OCI-LY1 (cell line): ENCODE measurements around the gene PKP3.

Source experiments
- H2AFZ ChIP-seq: fragments of 200-600 bp; sonication (generic), shearing (Covaris generic); 2 replicates; pipeline ENCODE4 v1.6.0; 2014; ENCODE audit warnings: antibody characterized with exemption, mild to moderate bottlenecking, low read length
- H3F3A ChIP-seq: fragments of 200-600 bp; sonication (generic), shearing (Covaris generic); 2 replicates; pipeline ENCODE4 v1.6.0; 2014; ENCODE audit warnings: mild to moderate bottlenecking, antibody characterized with exemption, low read length, moderate library complexity; ENCODE audit not compliant: insufficient read depth
- H3K27ac ChIP-seq: fragments of 200-600 bp; sonication (generic); 2 replicates; pipeline ENCODE4 v1.5.1; 2014; ENCODE audit warnings: low read length, mixed run types, mild to moderate bottlenecking, low read depth; ENCODE audit not compliant: poor library complexity, severe bottlenecking
- H3K27me3 ChIP-seq: fragments of 200-600 bp; sonication (generic); 2 replicates; pipeline ENCODE4 v1.6.0; 2014; ENCODE audit warnings: antibody characterized with exemption, mild to moderate bottlenecking, low read length, moderate library complexity; ENCODE audit not compliant: insufficient read depth
- H3K36me3 ChIP-seq: fragments of 200-600 bp; sonication (generic); 2 replicates; pipeline ENCODE4 v1.6.1; 2014; ENCODE audit warnings: mild to moderate bottlenecking, antibody characterized with exemption, low read length, moderate library complexity, mixed read lengths; ENCODE audit not compliant: insufficient read depth
- H3K4me1 ChIP-seq: fragments of 200-600 bp; sonication (generic); 2 replicates; pipeline ENCODE4 v1.5.1; 2014; ENCODE audit warnings: mild to moderate bottlenecking, low read length, moderate library complexity; ENCODE audit not compliant: insufficient read depth, severe bottlenecking
- H3K4me2 ChIP-seq: fragments of 200-600 bp; sonication (generic), shearing (Covaris generic); 2 replicates; pipeline ENCODE4 v1.6.1; 2014; ENCODE audit warnings: low read length
- H3K4me3 ChIP-seq: fragments of 200-600 bp; sonication (generic); 2 replicates; pipeline ENCODE4 v1.5.1; 2014; ENCODE audit warnings: low read length, low read depth, mild to moderate bottlenecking, mixed read lengths; ENCODE audit not compliant: poor library complexity, severe bottlenecking
- H3K79me2 ChIP-seq: fragments of 200-600 bp; shearing (Covaris generic); 2 replicates; pipeline ENCODE4 v1.6.1; 2016; ENCODE audit warnings: mixed run types, low read length, mixed read lengths; ENCODE audit not compliant: insufficient read depth
- H3K9ac ChIP-seq: fragments of 200-600 bp; sonication (generic), shearing (Covaris generic); 2 replicates; pipeline ENCODE4 v1.6.1; 2014; ENCODE audit warnings: mild to moderate bottlenecking, low read length, mixed read lengths
- H3K9me2 ChIP-seq: fragments of 200-600 bp; sonication (generic), shearing (Covaris generic); 2 replicates; pipeline ENCODE4 v1.6.1; 2014; ENCODE audit warnings: low read depth, mild to moderate bottlenecking, low read length, mixed read lengths
- H3K9me3 ChIP-seq: fragments of 200-600 bp; shearing (Covaris generic); 2 replicates; pipeline ENCODE4 v1.6.1; 2014; ENCODE audit warnings: low read length, mixed read lengths
- H4K20me1 ChIP-seq: fragments of 200-600 bp; sonication (generic), shearing (Covaris generic); 2 replicates; pipeline ENCODE4 v1.6.0; 2016; ENCODE audit warnings: mild to moderate bottlenecking, low read length; ENCODE audit not compliant: insufficient read depth
- CTCF ChIP-seq: fragments of 200-600 bp; sonication (generic), shearing (Covaris generic); IDR thresholded peaks from 2 replicates; pipeline ENCODE4 v1.5.1; 2017; ENCODE audit warnings: mild to moderate bottlenecking, antibody characterized with exemption, low read length, moderate library complexity, mixed read lengths
- EZH2 ChIP-seq: fragments of 200-600 bp; sonication (generic), shearing (Covaris generic); IDR thresholded peaks from 2 replicates; pipeline ENCODE4 v1.8.0; 2017; ENCODE audit warnings: borderline replicate concordance, mixed run types, mild to moderate bottlenecking, antibody characterized with exemption, low read length, moderate library complexity, mixed read lengths

The PKP3 gene

GRCh38 chr11:352456-353031, 41.5 kb upstream of the PKP3 start:
- no peaks in the 10 kb centered on the region for H3K9me3 ChIP-seq
- H3K4me1 ChIP-seq, result peaks cover 17% of the 10 kb centered on the region
- H2AFZ ChIP-seq, result no peak overlapping the region
- TF ChIP-seq CTCF, result no peak
- TF ChIP-seq EZH2, result no peak
- no peak overlapping the region for H3K4me3 ChIP-seq
- no peak overlapping the region for H3K9ac ChIP-seq
- no peak overlapping the region for H3K4me2 ChIP-seq
- H3K27me3 ChIP-seq, result peaks cover 3% of the 10 kb centered on the region; the same call in 1 of the 2 replicates
- no peaks in the 10 kb centered on the region for H3K36me3 ChIP-seq
- H3F3A ChIP-seq, result no peaks in the 10 kb centered on the region
- H4K20me1 ChIP-seq, result no peaks in the 10 kb centered on the region
- no peak overlapping the region for H3K27ac ChIP-seq
- no peaks in the 10 kb centered on the region for H3K79me2 ChIP-seq
- no peaks in the 10 kb centered on the region for H3K9me2 ChIP-seq

DNA sequence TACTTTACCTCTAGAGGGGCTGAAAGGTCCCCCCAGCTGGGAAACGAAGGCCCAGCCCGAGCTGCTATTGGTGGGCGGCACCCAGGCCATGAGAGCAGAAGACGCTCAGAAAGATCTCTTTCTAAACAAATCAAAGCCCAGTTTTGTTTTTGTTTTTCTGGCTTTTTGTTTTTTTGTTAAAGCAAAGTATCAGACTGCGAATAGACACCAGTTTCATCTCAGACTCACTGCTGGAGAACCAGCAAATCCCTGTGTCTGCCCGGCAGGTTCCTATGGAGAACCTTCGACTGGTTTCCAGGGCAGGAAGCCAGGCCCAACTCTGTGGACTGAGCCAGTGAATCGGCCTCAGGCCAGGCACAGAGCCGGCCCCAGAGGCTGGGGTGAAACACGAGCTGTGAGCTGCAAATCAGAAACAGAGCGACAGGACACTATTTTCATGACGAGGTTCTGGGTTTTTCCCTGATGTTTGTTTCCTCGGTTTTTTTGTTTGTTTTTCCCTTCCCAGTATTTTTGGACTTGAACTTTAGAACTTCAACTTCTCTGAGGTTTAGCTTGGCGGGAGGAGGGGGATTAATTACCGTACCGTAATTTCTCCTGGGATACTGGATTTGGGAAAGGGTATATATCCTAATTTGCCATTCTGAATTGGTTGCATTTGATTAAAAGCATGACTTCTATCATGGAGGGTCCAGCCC, 40.7 kb upstream of the PKP3 start:
- Histone ChIP-seq H3K36me3 (no peaks in the 10 kb centered on the region), H3K4me3 (no peak overlapping the region), H2AFZ (no peak overlapping the region), H3F3A (no peaks in the 10 kb centered on the region), H3K4me2 (no peak overlapping the region), H3K9me3 (no peaks in the 10 kb centered on the region), H3K9me2 (no peaks in the 10 kb centered on the region), H4K20me1 (no peaks in the 10 kb centered on the region), H3K79me2 (no peaks in the 10 kb centered on the region), H3K27ac (no peak overlapping the region), H3K27me3 (peaks cover 3% of the 10 kb centered on the region; the same call in 1 of the 2 replicates), H3K9ac (no peak overlapping the region), H3K4me1 (peaks cover 17% of the 10 kb centered on the region)
- TF ChIP-seq EZH2 (no peak), CTCF (no peak)

DNA sequence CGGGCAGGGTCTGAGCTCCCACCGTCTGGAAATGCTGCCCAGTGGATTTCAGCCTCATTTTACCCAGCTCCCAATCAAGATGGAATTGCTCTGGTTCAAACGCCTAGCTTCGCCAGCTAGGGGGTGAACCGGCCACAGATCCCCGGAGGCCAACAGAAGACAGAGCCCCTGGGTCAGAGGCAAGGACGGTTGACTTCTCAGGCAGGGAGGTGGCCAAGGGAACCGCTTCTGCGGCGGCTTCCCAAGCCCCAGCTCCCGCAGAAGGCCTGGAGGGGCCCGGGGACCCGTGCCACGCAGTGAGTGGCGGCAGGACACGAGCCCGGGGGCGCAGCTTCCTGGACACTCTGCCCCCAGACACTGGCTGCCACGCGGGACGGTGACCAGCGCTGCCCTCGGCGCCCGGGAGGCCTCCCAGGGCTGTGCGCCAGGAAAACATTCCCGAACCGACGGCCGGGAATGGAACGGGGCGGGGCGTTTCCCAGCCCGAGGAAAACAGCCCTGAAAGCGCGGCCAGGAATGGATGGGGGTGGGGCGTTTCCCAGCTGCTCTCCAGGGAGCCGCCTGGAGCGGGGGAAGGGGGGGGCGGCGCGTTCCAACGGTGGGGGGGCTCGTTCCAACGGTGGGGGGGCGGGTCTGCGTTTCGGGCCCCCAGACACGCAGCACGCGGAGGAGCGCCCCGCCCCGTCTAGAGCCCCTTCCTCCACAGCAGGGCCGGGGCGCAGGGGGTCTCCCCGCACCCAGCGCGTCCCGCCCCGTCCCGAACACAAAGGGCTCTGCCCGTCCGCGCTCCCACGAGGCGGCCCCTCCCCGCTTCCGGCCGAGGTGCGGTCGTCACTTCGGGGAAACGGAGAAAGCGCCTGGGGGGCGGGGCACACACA, 38.2 kb upstream of the PKP3 start:
- no peaks in the 10 kb centered on the region for H3K9me2 ChIP-seq
- peak overlapping the region; percentile 51 for H3K4me3 ChIP-seq
- H4K20me1 ChIP-seq, result no peaks in the 10 kb centered on the region
- peak overlapping the region; percentile 49; the same call in 1 of the 2 replicates for H3K4me2 ChIP-seq
- no peaks in the 10 kb centered on the region for H3K9me3 ChIP-seq
- H3K36me3 ChIP-seq, result no peaks in the 10 kb centered on the region
- no peaks in the 10 kb centered on the region for H3K79me2 ChIP-seq
- TF ChIP-seq CTCF, result no peak
- no peak for TF ChIP-seq EZH2
- H3K4me1 ChIP-seq, result peaks cover 12% of the 10 kb centered on the region
- no peaks in the 10 kb centered on the region for H3F3A ChIP-seq
- H3K27ac ChIP-seq, result no peak overlapping the region
- H2AFZ ChIP-seq, result no peak overlapping the region
- peaks cover 7% of the 10 kb centered on the region; the same call in 1 of the 2 replicates for H3K27me3 ChIP-seq
- H3K9ac ChIP-seq, result no peak overlapping the region
